Stimulated activated CD4-positive, alpha-beta T cell treated with anti-CD3 and anti-CD28 coated beads, Interleukin-12 subunit alpha, Interleukin-12 subunit beta, amount 100 ng/mL, for 24 hours (primary cell): ENCODE data around the gene ITGA2.
"Not testable (repeated sequence)": the region's sequence is repeated elsewhere in the genome, so short reads cannot be mapped to it uniquely, and the experiment has no call there.

Source experiments
- DNase-seq, 2 experiments: peaks; one replicate each; pipeline ENCODE4 v3.0.0-alpha.2; 2020; ENCODE audit warnings: low read depth in 2 of 2

ITGA2 gene

DNA sequence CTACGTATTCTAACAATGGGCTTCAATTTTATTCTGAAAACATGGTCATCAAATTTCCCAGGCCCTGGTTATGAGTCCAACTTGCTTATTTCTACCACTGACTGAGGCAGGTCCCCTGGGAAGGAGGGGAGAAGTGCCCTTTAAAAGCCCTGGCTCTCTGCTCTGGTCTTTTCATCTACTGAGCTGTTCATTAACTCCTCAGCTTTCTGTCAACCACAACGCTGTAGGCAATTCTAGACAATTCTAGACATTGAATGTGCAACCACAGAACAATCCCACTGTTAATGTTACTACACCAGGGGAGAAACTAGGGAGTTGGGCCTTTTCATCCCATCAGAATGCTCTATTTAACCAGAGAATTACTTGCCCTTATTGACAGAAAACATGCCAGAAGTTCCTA lies 110.4 kb downstream of the ITGA2 start:
- no peak for DNase-seq

DNA sequence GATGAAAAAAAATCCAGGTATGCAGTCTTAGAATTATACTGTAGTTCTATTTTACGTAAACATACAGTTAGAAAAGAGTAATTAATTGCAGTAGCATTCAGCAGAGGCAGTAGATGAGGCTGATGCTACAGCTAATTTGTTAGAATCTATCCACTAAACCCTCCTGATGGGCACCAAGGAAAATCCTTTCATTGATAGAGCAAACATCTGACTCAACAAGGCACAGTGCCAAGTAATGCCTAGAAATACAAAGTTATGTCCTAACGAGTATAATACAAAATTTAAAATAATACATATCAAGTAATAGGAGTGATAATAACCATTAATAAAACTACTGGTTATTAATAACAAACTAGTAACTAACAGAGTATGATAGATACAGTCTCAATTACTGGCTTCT lies 111.5 kb downstream of the ITGA2 start:
- DNase-seq: no peak

DNA sequence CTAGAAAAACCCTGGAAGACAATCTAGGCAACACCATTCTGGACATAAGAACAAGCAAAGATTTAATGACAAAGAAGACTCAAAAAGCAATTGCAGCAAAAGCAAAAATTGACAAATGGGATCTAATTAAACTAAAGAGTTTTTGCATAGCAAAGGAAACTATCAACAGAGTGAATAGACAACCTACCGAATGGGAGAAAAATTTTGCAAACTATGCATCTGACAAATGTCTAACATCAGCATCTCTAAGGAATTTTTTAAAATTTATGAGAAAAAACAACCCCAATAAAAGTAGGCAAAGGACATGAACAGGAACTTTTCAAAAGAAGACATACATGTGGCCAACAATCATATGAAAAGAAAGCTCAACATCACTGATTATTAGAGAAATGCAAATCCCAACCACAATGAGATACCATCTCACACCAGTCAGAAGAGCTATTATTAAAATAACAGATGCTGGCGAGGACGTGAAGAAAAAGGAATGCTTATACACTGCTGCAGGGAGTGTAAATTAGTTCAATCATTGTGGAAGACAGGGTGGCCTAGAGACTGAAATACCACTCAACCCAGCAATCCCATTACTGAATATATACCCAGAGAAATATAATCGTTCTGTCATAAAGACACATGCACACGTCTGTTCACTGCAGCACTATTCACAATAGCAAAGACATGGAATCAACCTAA lies 116.6 kb downstream of the ITGA2 start:
- no peak for DNase-seq

DNA sequence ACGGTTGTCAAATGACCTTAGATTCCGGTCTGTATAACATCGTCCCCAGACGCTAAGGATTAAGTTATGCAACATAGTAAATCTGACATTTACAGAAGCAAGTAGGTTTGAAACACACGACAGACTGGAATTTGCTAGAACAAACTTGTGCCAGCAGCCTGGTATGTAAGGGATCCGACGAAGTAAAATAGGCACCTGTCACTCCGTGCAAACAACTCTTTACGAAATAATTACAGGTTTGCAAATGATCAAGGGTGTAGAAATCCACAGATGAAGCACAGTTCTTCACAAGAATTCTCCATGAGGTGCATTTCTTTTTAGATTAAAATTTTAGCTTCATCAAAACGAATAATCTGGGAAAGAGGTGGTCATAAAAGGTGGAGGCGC lies 119.9 kb downstream of the ITGA2 start:
- DNase-seq: no peak

DNA sequence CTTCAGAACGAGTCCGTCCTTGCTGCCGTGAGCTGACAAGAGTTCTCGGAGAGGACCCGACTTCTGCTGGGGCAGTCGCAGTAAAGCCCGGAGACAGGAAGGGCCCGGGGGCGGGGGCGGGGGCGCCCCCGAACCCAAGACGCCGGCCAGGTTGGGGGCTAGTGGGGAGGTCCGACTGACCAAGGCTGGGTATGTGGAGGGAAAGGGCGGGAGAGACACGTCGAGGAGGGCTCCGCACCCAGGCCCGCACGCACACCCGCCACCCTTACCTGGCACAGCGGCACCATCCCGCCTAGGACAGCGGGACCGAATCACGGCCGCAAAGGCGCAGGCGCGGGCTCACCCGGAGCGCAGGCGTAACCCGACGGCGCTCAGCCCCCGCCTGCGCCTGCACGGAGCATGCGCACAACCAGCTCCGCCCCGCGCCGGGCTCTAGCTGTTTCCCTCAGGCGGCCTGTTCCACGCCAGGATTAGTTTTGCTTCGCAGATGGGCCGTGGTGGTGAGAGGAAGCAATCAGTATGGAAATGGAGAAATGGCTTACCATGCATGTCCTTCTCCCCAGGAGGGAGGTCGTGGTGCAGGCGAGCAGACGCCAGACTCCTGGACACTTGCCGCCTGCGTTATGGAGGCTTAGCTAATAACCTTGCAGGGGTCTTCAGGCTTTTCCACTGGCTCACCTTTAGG lies 120.4 kb downstream of the ITGA2 start, which contains the start of gene MOCS2:
Gene MOCS2 (minus strand): TSS at position 315 of the 685 bp plus-strand sequence. CDS start 2,583 bp downstream, outside the sequence.
- DNase-seq: peak; percentile 77 to 86

DNA sequence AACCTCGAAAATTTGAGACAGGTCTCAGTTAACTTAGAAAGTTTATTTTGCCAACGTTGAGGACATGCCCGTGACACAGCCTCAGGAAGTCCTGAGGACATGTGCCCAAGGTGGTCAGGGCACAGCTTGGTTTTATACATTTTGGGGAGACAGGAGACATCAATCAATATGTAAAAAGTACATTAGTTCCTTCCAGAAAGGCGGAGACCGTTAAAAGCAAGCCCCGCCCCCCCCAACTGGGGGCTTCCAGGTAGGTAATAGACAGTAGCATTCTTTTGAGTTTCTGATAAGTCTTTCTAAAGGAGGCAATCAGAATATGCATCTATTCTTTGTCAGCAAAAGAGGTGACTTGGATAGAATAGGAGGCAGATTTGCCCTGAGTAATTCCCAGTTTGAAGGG lies 121.0 kb downstream of the ITGA2 start:
- no peak for DNase-seq

DNA sequence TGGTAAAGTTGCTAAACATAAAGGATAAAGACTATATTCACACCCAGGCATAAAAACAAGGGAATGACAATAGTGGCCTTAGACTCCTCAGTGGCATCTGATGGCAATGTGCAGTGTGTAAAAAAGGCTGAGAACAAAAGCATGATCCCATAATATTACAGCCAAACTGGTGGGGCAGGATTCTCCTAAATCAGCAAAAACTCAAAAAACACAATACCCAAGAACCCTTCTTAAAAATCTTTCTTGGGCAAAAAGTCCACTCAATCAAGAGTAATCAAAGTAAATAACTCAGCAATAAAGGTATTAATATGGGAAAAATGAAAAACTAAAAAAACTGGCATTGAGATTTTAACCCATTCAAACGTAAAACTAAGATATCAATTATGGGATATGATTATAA lies 122.0 kb downstream of the ITGA2 start:
- DNase-seq: no peak

DNA sequence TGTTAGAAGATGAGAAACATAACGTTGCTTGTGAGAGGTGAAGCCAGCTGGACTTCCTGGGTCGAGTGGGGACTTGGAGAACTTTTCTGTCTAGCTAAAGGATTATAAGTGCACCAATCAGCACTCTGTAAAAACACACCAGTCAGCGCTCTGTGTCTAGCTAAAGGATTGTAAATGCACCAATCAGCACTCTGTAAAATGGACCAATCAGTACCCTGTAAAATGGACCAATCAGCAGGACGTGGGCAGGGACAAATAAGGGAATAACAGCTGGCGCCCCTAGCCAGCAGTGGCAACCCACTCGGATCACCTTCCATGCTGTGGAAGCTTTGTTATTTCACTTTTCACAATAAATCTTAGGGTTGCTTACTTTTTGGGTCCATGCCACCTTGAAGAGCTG lies 123.2 kb downstream of the ITGA2 start:
- not testable (repeated sequence) for DNase-seq

DNA sequence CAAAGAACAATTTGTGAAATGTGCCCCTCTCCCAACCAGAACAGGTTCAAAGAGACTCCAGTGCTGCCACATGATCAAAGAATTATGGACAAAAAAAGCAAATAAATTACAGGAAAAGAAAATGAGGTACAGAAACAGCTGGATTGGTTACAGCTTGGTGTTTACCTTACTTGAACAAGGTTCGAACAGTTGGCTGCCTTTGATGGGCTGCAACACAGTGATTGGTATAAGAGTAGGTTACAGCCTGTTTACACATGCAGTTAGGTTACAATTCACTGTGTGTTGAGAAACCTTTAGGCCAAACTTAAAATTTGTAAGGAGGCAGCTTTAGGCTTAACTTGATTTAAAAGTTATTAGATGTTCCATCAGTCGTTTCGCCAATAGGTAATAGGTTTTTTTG lies 123.8 kb downstream of the ITGA2 start:
- no peak for DNase-seq

DNA sequence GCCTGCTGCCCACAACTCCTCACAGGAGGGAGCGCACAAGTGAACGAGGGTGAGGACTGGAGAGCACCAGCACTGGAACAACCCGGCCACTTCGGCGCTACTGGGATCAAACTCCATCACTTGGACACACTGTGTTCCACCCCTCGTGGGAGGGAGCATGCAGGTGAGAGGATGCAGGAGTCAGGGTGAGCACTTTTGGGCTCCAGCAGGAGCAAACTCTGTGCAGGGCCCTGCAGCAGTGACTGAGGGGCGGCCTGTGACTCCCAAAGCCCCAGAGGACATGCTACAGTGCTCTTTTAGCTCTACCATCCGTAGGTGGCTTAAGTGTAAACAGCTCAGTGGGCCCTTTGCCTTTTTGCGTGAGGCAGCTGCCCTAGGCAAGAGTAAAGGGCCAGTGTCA lies 124.8 kb downstream of the ITGA2 start:
- DNase-seq: no peak

DNA sequence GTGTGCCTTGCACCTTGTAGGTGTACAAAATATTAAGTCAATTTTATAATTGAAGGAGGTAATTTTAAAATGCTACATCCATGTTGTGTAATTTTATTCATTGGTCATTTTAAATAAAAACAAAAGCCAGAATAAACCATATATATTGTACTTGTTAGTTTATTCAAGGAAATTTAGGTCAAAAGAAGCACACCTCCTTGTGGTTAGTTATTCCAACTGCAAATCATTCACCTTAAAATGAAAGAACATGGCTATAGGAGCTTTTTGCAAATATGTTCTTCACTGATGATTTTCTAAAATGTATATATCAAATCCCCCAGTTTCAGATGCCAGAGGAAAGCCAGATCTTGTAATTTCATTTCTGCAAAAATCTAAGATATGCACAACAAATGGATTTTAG lies 125.8 kb downstream of the ITGA2 start:
- no peak for DNase-seq

DNA sequence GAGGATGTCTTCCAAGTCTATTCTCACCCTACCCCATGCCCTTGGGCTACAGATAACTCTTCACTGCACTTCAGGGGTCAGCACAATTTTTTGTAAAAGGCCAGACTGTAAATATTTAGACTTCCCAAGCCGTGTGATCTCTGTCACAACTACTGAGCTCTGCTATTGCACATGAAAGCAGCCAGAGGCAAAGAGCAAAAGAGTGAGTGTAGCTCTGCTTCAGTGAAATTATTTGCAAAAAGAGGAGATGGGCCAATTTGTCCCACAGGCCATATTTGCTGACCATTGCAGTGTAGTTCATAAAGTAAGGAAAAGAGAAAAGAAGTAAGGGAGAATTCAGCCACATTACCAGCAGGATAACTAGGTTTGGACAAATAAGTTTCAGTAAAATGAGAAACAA lies 127.4 kb downstream of the ITGA2 start:
- DNase-seq: no peak

DNA sequence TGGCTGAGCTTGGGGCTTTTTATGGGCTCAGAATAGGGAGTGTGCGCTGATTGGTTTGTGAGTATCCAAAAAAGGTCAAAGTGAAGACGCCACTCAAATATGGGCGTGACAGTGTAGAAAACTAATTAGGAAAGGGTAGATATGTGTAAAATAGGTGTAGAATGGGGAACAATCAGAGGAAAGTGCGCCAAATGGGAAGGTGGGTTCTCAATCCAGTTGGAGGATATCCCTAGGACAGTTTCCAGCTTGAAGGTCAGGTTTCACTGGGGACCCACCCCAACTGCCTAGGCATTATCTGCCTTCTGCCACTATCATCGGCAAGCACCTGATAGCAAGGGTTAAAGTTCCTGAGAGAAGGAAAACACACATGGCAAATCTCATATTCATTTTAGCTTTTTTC lies 129.7 kb downstream of the ITGA2 start:
- DNase-seq: no peak

DNA sequence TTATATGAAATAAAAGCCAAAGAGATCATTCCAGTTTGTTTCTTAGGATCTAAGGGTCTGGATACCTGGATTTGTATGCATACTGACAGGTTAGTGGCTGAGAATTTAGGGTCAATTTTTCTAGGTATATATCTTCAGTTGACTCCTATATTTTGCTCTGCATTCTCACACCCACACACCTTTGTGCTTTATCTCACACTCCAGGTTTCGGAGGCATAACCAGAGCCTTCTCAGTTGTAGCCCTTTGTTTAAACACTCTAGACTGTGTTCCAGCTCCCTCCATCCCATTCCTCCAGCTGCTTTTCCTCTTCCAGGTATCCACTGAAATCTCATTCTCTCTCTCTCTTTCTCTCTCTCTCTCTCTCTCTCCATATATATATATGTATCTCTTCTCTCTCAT lies 131.0 kb downstream of the ITGA2 start:
- DNase-seq: no peak

DNA sequence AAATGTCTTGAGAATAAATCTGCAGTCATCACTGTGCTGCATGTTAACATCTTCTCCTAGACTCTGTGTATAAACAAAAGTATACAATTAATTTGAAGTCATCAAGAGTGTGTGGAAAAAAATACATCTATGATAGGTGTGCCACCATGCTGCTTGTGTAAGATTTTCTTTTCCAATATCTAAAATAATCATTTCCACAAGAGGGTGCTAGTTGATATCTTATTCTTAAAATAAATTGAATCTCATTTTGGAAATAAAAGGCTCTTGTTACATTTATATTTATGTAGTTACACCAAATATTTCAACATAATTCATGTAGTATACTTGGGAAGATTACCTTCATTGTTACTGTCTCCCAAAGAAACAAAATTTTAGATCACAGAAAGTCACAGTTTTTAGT lies 134.6 kb downstream of the ITGA2 start:
- no peak for DNase-seq

DNA sequence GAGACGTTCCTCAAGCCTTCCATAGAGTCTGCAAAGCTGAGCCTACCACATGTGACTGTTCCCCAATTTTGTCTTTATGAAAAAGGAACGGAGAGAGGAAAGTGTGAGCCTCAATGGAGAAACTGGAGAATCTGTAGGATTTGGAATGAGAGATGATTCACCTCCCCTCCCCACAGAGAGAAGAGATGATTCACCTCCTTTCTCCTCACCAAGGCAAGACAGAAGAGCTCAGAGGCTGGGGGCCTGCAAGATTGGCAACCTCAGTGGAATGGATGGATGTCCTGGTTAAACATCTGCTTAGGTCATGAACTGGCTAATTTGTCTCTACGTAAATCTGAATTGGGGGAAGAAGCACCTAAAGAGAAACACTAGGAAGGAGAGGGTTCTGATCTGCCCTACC lies 137.4 kb downstream of the ITGA2 start:
- no peak for DNase-seq

DNA sequence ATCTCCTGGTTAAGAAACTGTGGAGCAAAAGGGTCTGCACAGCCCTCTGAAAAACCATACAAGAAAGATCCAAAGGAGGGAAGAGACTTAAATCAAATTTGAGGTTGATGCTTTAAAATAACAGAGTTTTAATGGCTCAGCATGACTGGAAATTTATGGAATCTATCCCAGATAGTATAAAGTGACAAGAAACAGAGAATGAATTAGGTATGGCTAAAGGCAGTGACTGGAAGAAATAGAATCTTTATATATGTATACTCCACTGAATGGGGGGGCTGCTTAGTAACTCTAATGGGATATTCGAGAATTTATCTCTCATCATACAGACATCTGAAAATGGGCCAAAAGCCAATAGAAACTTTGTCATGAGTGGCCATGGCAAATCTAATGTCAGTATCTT lies 138.0 kb downstream of the ITGA2 start:
- DNase-seq: no peak

DNA sequence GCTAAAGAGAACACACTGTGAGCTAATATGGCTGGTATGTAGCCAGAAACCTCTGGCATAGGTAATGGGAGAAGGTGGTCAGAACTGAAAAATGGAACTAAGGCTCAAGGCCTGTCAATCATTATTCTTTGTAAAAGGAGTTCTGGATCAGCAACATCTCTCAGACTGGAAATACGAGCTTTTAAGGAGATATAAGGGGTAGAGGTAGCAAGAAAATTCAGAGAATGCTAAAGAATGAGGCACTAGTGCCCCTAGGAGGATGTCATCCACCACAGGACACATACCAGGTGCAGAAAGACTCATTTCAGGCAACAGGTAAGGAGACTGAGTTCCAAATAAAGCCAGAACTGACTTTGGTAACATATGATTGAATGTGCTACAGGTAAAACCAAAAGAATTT lies 139.3 kb downstream of the ITGA2 start:
- DNase-seq: no peak

DNA sequence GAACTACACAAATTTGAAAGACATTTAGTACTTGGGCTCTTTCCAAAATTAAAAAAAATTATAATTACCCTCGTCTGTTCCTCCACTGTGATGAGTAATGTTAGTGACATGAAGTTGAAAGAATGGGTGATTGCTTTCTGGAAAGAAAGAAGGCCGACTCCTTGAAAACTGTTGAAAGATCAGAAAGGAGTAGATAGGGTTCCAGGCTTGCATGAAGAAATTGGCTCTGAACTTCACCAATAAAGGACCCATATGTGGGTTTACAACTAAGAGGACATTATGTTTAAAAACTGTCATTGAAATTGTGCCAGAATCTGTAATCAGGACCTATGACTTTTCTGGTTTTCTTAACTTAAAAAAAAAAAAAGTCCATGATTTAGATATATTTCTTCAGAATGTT lies 141.1 kb downstream of the ITGA2 start:
- DNase-seq: no peak

DNA sequence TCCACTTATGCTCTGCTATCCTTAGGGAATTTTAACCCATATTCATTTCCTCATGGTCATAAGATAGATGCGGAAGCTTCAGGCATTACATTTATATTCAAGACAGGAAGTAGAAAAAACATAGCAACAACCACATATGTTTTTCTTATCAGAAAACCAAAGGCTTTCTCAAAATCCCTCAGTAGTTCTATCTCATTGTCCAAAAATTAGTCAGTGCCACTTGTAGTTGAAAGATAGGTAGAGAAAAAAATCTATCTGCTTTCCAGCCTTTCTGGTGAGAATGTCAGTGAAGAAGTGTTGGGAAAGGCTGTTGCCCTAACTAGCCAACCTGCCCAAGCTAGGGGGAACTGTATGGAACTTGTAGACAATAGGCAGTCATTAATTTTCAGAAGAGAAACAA lies 143.9 kb downstream of the ITGA2 start:
- DNase-seq: no peak
